SH-SY5Y (cell line): ENCODE data around the gene SLC9A6.

ENCODE experiments used
- GATA2 ChIP-seq: IDR thresholded peaks from 2 replicates; pipeline ENCODE4 v1.6.1; 2011; ENCODE audit warnings: mild to moderate bottlenecking, low read depth, low read length
- GATA3 ChIP-seq: IDR thresholded peaks from 2 replicates; pipeline ENCODE4 v1.6.1; 2011; ENCODE audit warnings: low read depth, mild to moderate bottlenecking, low read length, moderate library complexity

GRCh38 chrX:135973025-135973547 is 12.1 kb upstream of the SLC9A6 start:
- TF ChIP-seq GATA2 (no peak), GATA3 (no peak)
